ENCODE results near the gene ANGPTL4. TPM values are rescaled to one million over a fixed set of nuclear protein-coding genes. Genes with fewer than 3 reads are reported as not detected.

Gene ANGPTL4
- total and polyA plus RNA-seq, 2 of the 13 experiments (the other 11 are each of a cell fraction or from before 2014, with no cell fraction given): 0.80 to 21.7 TPM

DNA sequence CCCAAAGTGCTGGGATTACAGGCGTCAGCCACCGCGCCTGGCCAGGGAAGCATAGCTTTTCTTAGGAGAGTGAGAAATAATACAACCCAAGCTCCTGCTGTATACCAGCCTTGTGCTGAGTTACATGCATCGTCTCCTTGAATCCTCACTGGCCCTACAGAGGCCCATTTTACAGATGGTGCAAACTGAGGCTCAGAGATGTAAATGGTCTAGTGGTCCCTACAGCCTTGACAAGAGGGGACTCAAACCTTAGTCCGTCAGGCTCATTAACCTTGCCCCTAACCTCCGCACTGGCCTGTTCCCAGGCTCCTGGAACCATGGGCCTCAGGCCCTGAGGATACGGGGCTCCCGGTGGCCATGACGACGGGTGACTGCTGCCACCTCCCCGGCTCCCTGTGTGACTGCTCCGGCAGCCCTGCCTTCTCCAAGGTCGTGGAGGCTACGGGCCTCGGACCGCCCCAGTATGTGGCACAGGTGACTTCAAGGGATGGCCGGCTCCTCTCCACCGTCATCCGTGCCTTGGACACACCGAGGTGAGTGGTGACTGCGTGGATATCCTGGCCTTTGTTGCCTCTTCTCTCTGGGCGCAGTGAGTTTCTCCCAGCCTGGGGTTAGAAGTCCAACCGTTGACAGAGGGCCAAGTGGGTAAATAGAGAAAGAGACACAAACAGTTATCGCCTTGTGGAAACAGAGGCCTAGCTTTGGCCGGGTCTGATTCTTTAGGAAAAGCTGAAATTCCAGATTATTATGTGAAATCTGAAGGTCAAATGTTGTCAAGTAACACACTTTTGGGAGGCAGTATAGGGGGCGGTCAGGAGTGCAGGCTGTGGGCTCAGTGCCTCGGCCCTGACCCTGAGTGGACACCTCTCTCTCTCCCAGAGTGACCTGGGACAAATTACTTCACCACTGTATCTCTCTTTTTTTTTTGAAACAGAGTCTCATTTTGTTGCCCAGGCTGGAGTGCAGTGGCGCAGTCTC lies 57.8 kb downstream of the ANGPTL4 start (continued):
- TF ChIP-seq ZSCAN30 (CRISPR knock-in tag; IDR thresholded peaks at IDR 0.05): no peak
- no peak for TF ChIP-seq ARID2 (CRISPR knock-in tag; IDR thresholded peaks at IDR 0.05; ENCODE audit: borderline replicate concordance)
- TF ChIP-seq ZNF776 (CRISPR knock-in tag; IDR thresholded peaks at IDR 0.05): no peak
- TF ChIP-seq SMAD9 (CRISPR knock-in tag; IDR thresholded peaks at IDR 0.05): no peak
- no peak for TF ChIP-seq ZNF282 (IDR thresholded peaks at IDR 0.05; ENCODE audit: partially characterized antibody)
- no peak for TF ChIP-seq THAP9 (CRISPR knock-in tag; IDR thresholded peaks at IDR 0.05; ENCODE audit: borderline replicate concordance)
- TF ChIP-seq ADNP (CRISPR knock-in tag; IDR thresholded peaks at IDR 0.05): peak; percentile 92
- TF ChIP-seq, protein P1, sequence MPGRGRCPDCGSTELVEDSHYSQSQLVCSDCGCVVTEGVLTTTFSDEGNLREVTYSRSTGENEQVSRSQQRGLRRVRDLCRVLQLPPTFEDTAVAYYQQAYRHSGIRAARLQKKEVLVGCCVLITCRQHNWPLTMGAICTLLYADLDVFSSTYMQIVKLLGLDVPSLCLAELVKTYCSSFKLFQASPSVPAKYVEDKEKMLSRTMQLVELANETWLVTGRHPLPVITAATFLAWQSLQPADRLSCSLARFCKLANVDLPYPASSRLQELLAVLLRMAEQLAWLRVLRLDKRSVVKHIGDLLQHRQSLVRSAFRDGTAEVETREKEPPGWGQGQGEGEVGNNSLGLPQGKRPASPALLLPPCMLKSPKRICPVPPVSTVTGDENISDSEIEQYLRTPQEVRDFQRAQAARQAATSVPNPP (CRISPR knock-in tag; IDR thresholded peaks at IDR 0.05): peak; percentile 68; the same call in 1 of the 2 replicates
- 0 out of 2 replicates have a peak, but pooled peaks have one; percentile 29 for TF ChIP-seq HES4 (CRISPR knock-in tag; IDR thresholded peaks at IDR 0.05; ENCODE audit: borderline replicate concordance)
- no peak for TF ChIP-seq IRF2 (CRISPR knock-in tag; IDR thresholded peaks at IDR 0.05)
- TF ChIP-seq MED1 (CRISPR knock-in tag; IDR thresholded peaks at IDR 0.05): peak; percentile 52
- TF ChIP-seq MLLT10 (CRISPR knock-in tag; IDR thresholded peaks at IDR 0.05): no peak
- 0 out of 2 replicates have a peak, but pooled peaks have one; percentile 51 for TF ChIP-seq THYN1 (CRISPR knock-in tag; IDR thresholded peaks at IDR 0.05; ENCODE audit: borderline replicate concordance, low read depth)
- TF ChIP-seq POLR2G (IDR thresholded peaks at IDR 0.05; ENCODE audit: low read depth, low read length): peak; percentile 53
- TF ChIP-seq ZNF737 (CRISPR knock-in tag; IDR thresholded peaks at IDR 0.05; ENCODE audit: borderline replicate concordance): no peak
- no peak for TF ChIP-seq ATAD3A (CRISPR knock-in tag; IDR thresholded peaks at IDR 0.05)
- TF ChIP-seq RFX5 (IDR thresholded peaks at IDR 0.05; ENCODE audit: low read depth, low read length): no peak
- TF ChIP-seq MIXL1 (CRISPR knock-in tag; IDR thresholded peaks at IDR 0.05): peak; percentile 18; the same call in 1 of the 2 replicates
- 0 out of 2 replicates have a peak, but pooled peaks have one; percentile 46 for TF ChIP-seq ZNF784 (CRISPR knock-in tag; IDR thresholded peaks at IDR 0.05; ENCODE audit: borderline replicate concordance)
- no peak for TF ChIP-seq YY1 (IDR thresholded peaks at IDR 0.05; ENCODE audit: insufficient read depth, insufficient replicate concordance, low read depth, low read length)
- no peak; the same call in 1 of the 2 replicates for TF ChIP-seq ZNF83 (CRISPR knock-in tag; IDR thresholded peaks at IDR 0.05; ENCODE audit: borderline replicate concordance)
- TF ChIP-seq, protein P2, sequence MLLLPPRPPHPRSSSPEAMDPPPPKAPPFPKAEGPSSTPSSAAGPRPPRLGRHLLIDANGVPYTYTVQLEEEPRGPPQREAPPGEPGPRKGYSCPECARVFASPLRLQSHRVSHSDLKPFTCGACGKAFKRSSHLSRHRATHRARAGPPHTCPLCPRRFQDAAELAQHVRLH (CRISPR knock-in tag; IDR thresholded peaks at IDR 0.05; ENCODE audit: borderline replicate concordance, low read depth): 0 out of 2 replicates have a peak, but pooled peaks have one; percentile 29
- no peak for TF ChIP-seq ZKSCAN8 (CRISPR knock-in tag; IDR thresholded peaks at IDR 0.05; ENCODE audit: borderline replicate concordance)
- peak; percentile 38 for TF ChIP-seq XRCC5 (optimal IDR thresholded peaks at IDR 0.05; ENCODE audit: low read length)
- TF ChIP-seq NR1H2 (CRISPR knock-in tag; IDR thresholded peaks at IDR 0.05; ENCODE audit: borderline replicate concordance, low read depth): no peak
